GM19025 (cell line): ENCODE measurements around the gene TSSK6.

ENCODE experiments used
- ATAC-seq: cut with Tn5 transposase; IDR thresholded peaks from one replicate; pipeline ENCODE4 v1.9.1; 2021; ENCODE audit warnings: mild to moderate bottlenecking, low read depth, moderate library complexity; ENCODE audit not compliant: unreplicated experiment

The TSSK6 gene

GRCh38 chr19:19507354-19507753 is 8.0 kb downstream of the TSSK6 start:
- ATAC-seq, result no peak

GRCh38 chr19:19506592-19506991 is 8.8 kb downstream of the TSSK6 start:
- no peak for ATAC-seq

GRCh38 chr19:19505669-19506326 is 9.6 kb downstream of the TSSK6 start:
- no peak for ATAC-seq

GRCh38 chr19:19504754-19505668 is 10.3 kb downstream of the TSSK6 start:
- ATAC-seq, result no peak

- no peak for ATAC-seq
Measured at GRCh38 chr19:19502808-19503602, 12.3 kb downstream of the TSSK6 start.

GRCh38 chr19:19502281-19502680 is 13.1 kb downstream of the TSSK6 start:
- ATAC-seq, result no peak

GRCh38 chr19:19501798-19502197 is 13.6 kb downstream of the TSSK6 start:
- no peak for ATAC-seq

- ATAC-seq, result no peak
Measured at GRCh38 chr19:19500975-19501644, 14.2 kb downstream of the TSSK6 start.

- ATAC-seq, result no peak
Measured at GRCh38 chr19:19499272-19499995, 15.9 kb downstream of the TSSK6 start.

GRCh38 chr19:19498255-19498991 is 16.9 kb downstream of the TSSK6 start:
- ATAC-seq, result no peak

GRCh38 chr19:19495614-19496603 is 19.4 kb downstream of the TSSK6 start:
- ATAC-seq, result no peak

GRCh38 chr19:19493841-19494546 is 21.4 kb downstream of the TSSK6 start:
- ATAC-seq, result no peak

GRCh38 chr19:19492026-19492610 is 23.2 kb downstream of the TSSK6 start:
- no peak for ATAC-seq

GRCh38 chr19:19491321-19492025 is 23.9 kb downstream of the TSSK6 start:
- ATAC-seq, result no peak

GRCh38 chr19:19490214-19490968 is 25.0 kb downstream of the TSSK6 start:
- ATAC-seq, result no peak

- ATAC-seq, result no peak
Measured at GRCh38 chr19:19489804-19490204, 25.5 kb downstream of the TSSK6 start.
